T-helper 2 cell treated with Interferon-gamma antibody and Interleukin-4, amounts not matched to agents 100 ng/mL and 5 ng/mL, for 36 hours (primary cell): ENCODE data around the gene RWDD3. TPM values are rescaled to one million over a fixed set of nuclear protein-coding genes. Genes with fewer than 3 reads are reported as not detected.

Experiments
- intact Hi-C: fragments of 100-400 bp; cut with micrococcal nuclease; formaldehyde crosslinking; loops from one replicate; pipeline ENCODE4 v1.15.1; 2023
- total RNA-seq: library from RNA; stranded (reverse); gene quantifications from 2 replicates; pipeline ENCODE4 v1.2.3, GENCODE V29; 2022

RWDD3 gene
- total RNA-seq, 1 donor from 2014 or later, result 13.3 TPM

DNA sequence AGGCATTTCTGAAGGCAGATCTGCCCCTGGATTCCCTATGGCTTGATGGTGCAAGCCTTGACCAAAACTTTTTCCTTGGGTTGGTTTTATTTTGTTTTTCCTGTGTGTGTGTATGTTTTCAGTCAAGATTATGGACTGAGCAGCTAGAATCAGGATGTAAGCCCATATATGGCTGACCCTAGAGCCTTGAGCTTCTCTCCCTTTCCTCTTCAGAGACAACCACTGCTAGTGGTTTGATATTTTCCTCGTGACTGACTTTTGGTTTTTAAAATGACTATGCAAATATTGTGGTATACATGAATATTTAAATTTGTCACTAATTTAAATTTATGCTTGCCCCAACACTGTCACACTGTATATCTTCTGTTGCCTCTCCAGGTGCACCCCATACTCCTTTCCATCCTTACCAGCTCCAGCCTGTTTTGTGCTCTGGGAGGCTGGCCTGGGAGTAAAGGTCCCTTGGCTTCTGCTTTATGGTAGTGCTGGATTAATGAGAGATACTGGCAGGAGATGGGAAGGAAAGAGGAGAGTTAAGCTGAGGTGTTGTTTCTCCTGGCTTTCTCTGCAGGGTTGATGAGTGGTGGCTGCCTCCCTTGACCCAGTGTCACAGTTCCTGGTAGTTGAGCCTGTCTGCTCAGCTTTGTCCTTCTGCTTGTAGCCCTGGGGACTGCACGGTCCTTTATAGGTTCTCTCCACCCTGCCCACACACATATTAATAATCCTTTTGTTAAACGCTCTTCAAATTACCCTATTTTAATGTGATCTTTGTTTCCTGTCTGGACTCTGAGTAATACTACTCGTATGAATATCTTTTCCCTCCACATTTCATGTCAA is 44.4 kb downstream of the RWDD3 start:
- intact Hi-C loops, result no loop called here

DNA sequence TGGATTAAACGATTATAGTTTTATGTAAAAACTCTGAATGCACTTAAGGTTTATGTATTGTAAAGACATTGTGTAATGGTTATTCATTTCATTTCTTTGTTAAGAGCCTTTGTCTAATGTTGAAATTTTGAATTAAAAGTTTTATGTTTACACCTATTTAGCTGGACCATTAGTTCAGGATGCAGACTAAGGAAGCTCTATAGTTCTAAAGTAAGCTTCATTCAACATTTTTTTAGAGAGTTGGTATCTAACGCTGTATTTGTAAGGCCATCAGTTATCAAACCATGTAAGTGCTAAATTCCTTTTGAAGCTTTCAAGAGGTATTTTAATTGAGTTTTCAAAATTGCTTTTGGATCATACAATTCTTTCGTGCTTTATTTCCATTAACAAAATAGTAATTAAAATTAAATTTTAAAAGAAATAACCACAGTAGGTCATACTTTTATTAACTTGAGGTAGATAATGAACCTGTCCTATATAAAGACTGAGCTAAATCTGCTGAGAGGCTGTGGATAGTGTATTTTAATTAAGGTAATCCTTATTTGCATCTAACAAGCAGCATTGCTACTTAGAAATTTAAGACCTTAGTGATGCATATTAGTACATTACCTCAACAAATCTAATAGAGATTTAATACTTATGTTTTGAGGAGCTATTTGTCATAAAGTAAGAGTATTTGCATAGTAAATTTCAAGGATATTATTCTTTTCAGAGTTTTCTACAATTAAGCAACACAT is 47.9 kb downstream of the RWDD3 start:
- intact Hi-C loops, result no loop called here

DNA sequence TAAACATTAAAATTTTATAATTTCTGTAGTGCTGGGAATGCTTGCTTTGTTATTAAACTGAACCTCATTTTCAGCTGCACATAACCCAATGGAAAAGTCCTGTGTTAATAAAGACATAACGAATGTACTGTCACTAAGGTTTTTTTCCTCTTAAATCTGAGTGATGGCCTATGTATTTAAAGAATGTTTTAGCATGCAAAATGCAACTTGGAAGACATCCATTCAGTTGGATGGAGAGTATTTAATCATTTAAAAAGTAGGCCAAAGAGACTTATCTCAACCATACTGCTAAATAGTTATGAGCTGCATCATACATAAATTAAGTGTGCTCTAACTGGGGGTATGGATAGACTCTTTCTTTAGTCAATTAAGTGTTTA is 48.5 kb downstream of the RWDD3 start:
- intact Hi-C loops, result no loop called here

DNA sequence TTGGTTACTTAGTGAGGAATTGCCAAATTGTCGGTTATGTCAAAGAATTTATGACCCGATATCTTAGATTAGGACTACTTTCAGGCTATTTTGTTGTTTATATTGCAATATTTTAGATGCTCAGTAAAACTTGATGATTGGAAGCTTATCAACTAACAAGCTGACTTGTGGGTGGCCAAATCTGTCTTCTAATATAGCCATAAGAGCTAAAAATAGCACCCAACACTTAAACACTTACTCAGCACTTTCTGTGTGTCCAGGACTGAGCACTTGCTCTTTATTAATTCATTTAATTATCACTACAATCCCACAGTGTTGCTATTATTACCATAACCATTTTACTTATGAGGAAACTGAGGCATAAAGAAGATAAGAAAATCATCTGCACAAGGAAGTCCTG is 50.4 kb downstream of the RWDD3 start:
- intact Hi-C loops, result no loop called here

DNA sequence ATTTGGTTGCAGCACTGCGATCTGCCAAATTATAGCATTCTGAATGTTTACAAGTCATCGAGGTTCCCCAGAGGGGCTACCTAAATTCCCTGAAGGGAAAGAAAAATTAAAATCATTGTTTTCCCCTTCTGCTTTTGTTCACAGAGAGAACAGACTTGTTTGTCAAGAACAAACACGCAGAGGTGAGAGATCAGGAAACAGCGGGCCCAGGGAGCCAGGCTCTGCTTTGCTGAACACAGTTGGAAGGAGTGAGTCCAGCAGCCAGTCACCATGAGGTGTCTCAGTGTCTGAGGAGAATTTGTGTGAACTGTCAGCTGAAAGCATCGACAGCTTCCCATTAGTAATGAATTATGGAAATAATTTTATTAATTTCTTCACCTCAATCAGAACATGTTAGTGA is 52.5 kb downstream of the RWDD3 start:
- intact Hi-C loops, result no loop called here

DNA sequence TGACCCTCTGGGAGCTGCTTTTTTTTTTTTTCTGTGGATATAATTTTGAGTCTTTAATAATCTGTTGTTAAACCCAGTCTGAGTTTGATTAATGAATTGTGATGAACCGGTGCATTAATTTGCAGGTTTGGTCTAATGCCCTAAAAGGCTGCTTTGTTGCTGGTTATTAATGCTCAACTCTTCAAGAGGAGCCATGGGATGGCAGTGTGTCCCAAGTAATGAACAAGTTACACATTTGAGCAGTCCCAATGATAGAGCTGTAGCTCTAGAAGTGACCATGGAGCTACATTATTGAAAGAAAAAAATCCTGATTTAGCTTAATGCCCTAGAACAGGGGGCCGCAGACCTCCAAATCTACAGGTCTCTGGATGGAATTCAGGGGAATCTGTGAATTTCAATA is 53.1 kb downstream of the RWDD3 start:
- intact Hi-C loops, result no loop called here

DNA sequence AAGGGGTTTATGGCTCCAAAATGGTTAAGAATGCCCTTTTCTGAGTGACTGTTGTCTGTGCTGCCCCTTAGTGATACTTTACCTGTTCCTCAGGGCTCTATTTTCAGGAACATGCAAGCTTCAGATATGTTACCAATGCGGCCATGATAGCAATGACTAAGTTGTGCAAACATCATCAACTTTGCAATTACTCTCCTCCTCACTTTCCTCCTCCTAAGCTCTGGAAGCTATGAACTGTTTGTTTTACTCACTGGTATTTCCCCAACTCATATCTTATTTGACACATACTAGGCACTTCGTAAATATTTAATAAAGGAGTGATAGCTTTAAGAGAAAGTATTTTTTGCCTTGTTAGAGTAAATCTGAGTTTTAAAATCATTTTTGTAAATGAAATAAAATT is 53.8 kb downstream of the RWDD3 start:
- intact Hi-C loops, result no loop called here

Other genes with a start within 250 kb of the RWDD3 start
- gene ALG14, start 161.3 kb upstream of the RWDD3 start, total RNA-seq, result 3.0 and 3.2 TPM in 2 replicates
- 0.02 TPM in 1 of 2 replicates, not detected in the other for gene TLCD4, start 116.9 kb upstream of the RWDD3 start, total RNA-seq